SHP77 (cell line): ENCODE data around the gene ZDHHC6.
"Not testable (repeated sequence)": the region's sequence is repeated elsewhere in the genome, so short reads cannot be mapped to it uniquely, and the experiment has no call there.

Experiments used
- DNase-seq, 2 experiments: peaks; one replicate each; lab custom pipeline; 2025; lab: John Stamatoyannopoulos, UW

The ZDHHC6 gene

GRCh38 chr10:112442063-112442462 is 4.7 kb downstream of the ZDHHC6 start:
- no peak for DNase-seq

- DNase-seq, result no peak
Measured at GRCh38 chr10:112441520-112441919, 5.2 kb downstream of the ZDHHC6 start.

GRCh38 chr10:112438356-112438755 is 8.4 kb downstream of the ZDHHC6 start:
- DNase-seq, result no peak

- no peak for DNase-seq
Measured at GRCh38 chr10:112434988-112435619, 11.6 kb downstream of the ZDHHC6 start.

- no peak for DNase-seq
Measured at GRCh38 chr10:112433136-112433535, 13.6 kb downstream of the ZDHHC6 start.

GRCh38 chr10:112429654-112430230 is 17.0 kb downstream of the ZDHHC6 start:
- DNase-seq, result no peak

GRCh38 chr10:112429147-112429546 is 17.6 kb downstream of the ZDHHC6 start:
- no peak for DNase-seq

GRCh38 chr10:112426111-112426510 is 20.6 kb downstream of the ZDHHC6 start:
- DNase-seq, result no peak

- DNase-seq, result no peak
Measured at GRCh38 chr10:112424651-112425050, 22.1 kb downstream of the ZDHHC6 start.

GRCh38 chr10:112421731-112422130 is 25.0 kb downstream of the ZDHHC6 start:
- DNase-seq, result no peak

- no peak for DNase-seq
Measured at GRCh38 chr10:112412696-112413095, 34.0 kb downstream of the ZDHHC6 start.

- no peak for DNase-seq
Measured at GRCh38 chr10:112409755-112410154, 37.0 kb downstream of the ZDHHC6 start.

- no peak for DNase-seq
Measured at GRCh38 chr10:112409299-112409698, 37.4 kb downstream of the ZDHHC6 start.

GRCh38 chr10:112407696-112408095 is 39.0 kb downstream of the ZDHHC6 start:
- no peak for DNase-seq

- not testable (repeated sequence) for DNase-seq
Measured at GRCh38 chr10:112406806-112407205, 39.9 kb downstream of the ZDHHC6 start.

GRCh38 chr10:112404617-112405016 is 42.1 kb downstream of the ZDHHC6 start:
- DNase-seq, result no peak

- DNase-seq, result no peak
Measured at GRCh38 chr10:112402917-112403316, 43.8 kb downstream of the ZDHHC6 start.

GRCh38 chr10:112397592-112397991 is 49.1 kb downstream of the ZDHHC6 start:
- no peak for DNase-seq

GRCh38 chr10:112395809-112396530 is 50.7 kb downstream of the ZDHHC6 start:
- DNase-seq, result no peak

GRCh38 chr10:112394475-112394875 is 52.2 kb downstream of the ZDHHC6 start:
- no peak for DNase-seq

- no peak for DNase-seq
Measured at GRCh38 chr10:112393827-112394226, 52.9 kb downstream of the ZDHHC6 start.

GRCh38 chr10:112393341-112393740 is 53.4 kb downstream of the ZDHHC6 start:
- no peak for DNase-seq

- no peak for DNase-seq
Measured at GRCh38 chr10:112390125-112390703, 56.5 kb downstream of the ZDHHC6 start.
